Measurements from ENCODE around the gene CTNNA2. TPM values are rescaled to one million over a fixed set of nuclear protein-coding genes. Genes with fewer than 3 reads are reported as not detected.

The CTNNA2 gene
- total and polyA plus RNA-seq, 4 donors, result 0.01 to 0.37 TPM; not detected in 2

DNA sequence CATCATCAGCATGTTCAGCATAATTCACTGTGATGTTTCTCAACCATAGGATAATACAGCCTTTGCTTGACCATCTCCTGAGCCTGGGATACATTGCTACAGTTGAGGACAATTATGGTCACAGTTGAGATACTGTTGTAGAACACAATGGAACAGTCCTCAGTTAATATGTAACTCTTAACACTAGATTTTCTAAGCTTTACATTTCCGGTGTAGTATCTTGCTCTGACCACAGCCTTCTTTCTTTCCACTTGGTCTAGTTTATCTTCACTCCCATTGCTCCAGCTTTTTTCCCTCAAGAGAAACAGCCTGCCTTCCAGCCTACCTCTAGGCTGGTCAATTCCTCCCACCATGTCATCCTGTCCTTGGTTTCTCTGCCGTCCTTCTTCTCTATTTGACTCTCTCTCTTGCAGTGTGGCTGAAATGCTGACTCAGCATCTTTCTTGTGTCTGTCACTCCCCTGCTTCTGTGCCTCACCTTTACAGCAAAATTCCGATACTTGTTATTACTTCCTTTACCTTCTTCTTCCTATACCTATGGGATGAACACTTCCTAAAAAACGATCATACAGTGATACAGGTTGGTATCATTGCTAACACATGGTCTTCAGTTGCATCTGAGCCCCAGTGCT lies 80.5 kb downstream of the CTNNA2 start:
- 74 to 78% methylated on average over 4 of the region's 4 CpGs for WGBS, 2 donors
- no peak for DNase-seq
- TF ChIP-seq, protein P1, sequence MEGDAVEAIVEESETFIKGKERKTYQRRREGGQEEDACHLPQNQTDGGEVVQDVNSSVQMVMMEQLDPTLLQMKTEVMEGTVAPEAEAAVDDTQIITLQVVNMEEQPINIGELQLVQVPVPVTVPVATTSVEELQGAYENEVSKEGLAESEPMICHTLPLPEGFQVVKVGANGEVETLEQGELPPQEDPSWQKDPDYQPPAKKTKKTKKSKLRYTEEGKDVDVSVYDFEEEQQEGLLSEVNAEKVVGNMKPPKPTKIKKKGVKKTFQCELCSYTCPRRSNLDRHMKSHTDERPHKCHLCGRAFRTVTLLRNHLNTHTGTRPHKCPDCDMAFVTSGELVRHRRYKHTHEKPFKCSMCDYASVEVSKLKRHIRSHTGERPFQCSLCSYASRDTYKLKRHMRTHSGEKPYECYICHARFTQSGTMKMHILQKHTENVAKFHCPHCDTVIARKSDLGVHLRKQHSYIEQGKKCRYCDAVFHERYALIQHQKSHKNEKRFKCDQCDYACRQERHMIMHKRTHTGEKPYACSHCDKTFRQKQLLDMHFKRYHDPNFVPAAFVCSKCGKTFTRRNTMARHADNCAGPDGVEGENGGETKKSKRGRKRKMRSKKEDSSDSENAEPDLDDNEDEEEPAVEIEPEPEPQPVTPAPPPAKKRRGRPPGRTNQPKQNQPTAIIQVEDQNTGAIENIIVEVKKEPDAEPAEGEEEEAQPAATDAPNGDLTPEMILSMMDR (IDR thresholded peaks at IDR 0.05; ENCODE audit: control extremely low read depth, extremely low read depth), result no peak

DNA sequence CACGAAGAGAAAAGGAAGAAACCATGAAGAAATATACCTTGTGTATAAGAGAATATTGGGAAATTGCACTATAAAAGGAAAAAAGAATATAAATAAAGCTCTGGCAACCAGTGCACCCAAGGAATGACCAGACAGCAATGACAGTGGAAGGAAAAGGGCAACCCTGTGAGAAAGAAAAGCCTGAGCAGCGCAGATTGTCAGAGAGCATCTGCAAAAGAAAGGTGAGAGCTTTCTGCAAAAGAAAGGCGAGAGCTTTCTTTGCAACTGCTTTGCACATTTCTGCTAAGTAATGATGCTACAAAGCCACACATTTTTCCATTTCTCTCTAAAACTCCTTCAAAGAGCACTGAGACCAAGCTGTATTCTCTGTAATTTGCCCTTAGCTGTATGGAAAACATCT lies 83.6 kb downstream of the CTNNA2 start:
- DNase-seq, result no peak
- no peaks in the 10 kb centered on the region for H3K36me3 ChIP-seq (ENCODE audit: control insufficient read depth in 4 of 4, insufficient read depth in 4 of 4, low read length in 4 of 4)
- H3K27me3 ChIP-seq (ENCODE audit: control insufficient read depth in 3 of 3, insufficient read depth in 3 of 3, low read length in 2 of 3), result no peaks in the 10 kb centered on the region
- no peak overlapping the region for H3K4me3 ChIP-seq
- no peak for ATAC-seq (ENCODE audit: insufficient read depth, low FRiP score)
- H3K4me1 ChIP-seq (ENCODE audit: control insufficient read depth in 5 of 5, insufficient read depth in 5 of 5, low read length in 5 of 5), result no peaks in the 10 kb centered on the region
- H3K27ac ChIP-seq (ENCODE audit: low read depth in 1 of 2, low read length in 1 of 2), result no peak overlapping the region
- TF ChIP-seq, protein P1 (IDR thresholded peaks at IDR 0.05; ENCODE audit: control extremely low read depth, extremely low read depth), result no peak
- peaks cover 0 to 4% (median under 1%) of the 10 kb centered on the region in 4 donors for H3K9me3 ChIP-seq (ENCODE audit: control insufficient read depth in 4 of 4, insufficient read depth in 3 of 4, low read length in 3 of 4)
- H3K9ac ChIP-seq (ENCODE audit: insufficient read depth in 1 of 2, low read length in 2 of 2), result no peak overlapping the region
- WGBS, 2 donors, result 66 to 77% methylated on average over 3 of the region's 3 CpGs

More for the DNA sequence above, 80.5 kb downstream of the CTNNA2 start:
- Histone ChIP-seq H3K4me1 (ENCODE audit: control insufficient read depth in 5 of 5, insufficient read depth in 5 of 5, low read length in 5 of 5) (no peaks in the 10 kb centered on the region), H3K27me3 (ENCODE audit: control insufficient read depth in 3 of 3, insufficient read depth in 3 of 3, low read length in 2 of 3) (no peaks in the 10 kb centered on the region), H3K9ac (ENCODE audit: insufficient read depth in 1 of 2, low read length in 2 of 2) (no peak overlapping the region), H3K36me3 (ENCODE audit: control insufficient read depth in 4 of 4, insufficient read depth in 4 of 4, low read length in 4 of 4) (no peaks in the 10 kb centered on the region), H3K4me3 (no peak overlapping the region), H3K27ac (ENCODE audit: low read depth in 1 of 2, low read length in 1 of 2) (no peak overlapping the region), H3K9me3 (ENCODE audit: control insufficient read depth in 4 of 4, insufficient read depth in 3 of 4, low read length in 3 of 4) (peaks cover 0 to 4% (median under 1%) of the 10 kb centered on the region in 4 donors)
- ATAC-seq (ENCODE audit: insufficient read depth, low FRiP score), result no peak

DNA sequence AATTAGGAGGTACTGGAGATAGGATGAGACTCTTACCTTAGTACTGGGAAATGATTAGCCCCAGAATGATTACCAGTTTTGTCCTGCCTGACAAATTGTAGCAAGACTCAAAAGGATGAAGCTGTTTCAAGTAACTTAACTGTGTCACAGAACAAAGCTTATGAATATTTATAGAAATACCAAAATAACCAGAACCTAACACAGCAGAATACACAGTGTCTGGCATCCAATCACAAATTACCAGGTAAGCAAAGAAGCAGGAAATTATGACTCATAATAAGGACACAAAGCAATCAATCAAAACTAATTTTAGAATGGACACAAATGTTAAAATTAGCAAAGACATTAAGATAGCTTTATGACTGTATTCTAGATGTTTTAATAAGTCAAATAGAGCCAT lies 91.9 kb downstream of the CTNNA2 start:
- no peak overlapping the region for H3K4me3 ChIP-seq
- H3K27ac ChIP-seq (ENCODE audit: low read depth in 1 of 2, low read length in 1 of 2), result no peak overlapping the region
- no peaks in the 10 kb centered on the region for H3K9me3 ChIP-seq (ENCODE audit: control insufficient read depth in 4 of 4, insufficient read depth in 3 of 4, low read length in 3 of 4)
- H3K4me1 ChIP-seq (ENCODE audit: control insufficient read depth in 5 of 5, insufficient read depth in 5 of 5, low read length in 5 of 5), result no peaks in the 10 kb centered on the region
- no peaks in the 10 kb centered on the region for H3K27me3 ChIP-seq (ENCODE audit: control insufficient read depth in 3 of 3, insufficient read depth in 3 of 3, low read length in 2 of 3)
- TF ChIP-seq, protein P1 (IDR thresholded peaks at IDR 0.05; ENCODE audit: control extremely low read depth, extremely low read depth), result no peak
- no peak for DNase-seq
- H3K9ac ChIP-seq (ENCODE audit: insufficient read depth in 1 of 2, low read length in 2 of 2), result no peak overlapping the region
- ATAC-seq (ENCODE audit: insufficient read depth, low FRiP score), result no peak
- no peaks in the 10 kb centered on the region for H3K36me3 ChIP-seq (ENCODE audit: control insufficient read depth in 4 of 4, insufficient read depth in 4 of 4, low read length in 4 of 4)
